DOHH2 (cell line): ENCODE data around the gene KCNN4.

ENCODE experiments used
- H3F3A ChIP-seq: fragments of 200-600 bp; sonication (generic), shearing (Covaris generic); 2 replicates; pipeline ENCODE4 v1.6.0; 2016; ENCODE audit warnings: antibody characterized with exemption, mild to moderate bottlenecking; ENCODE audit not compliant: control insufficient read depth, insufficient read depth
- H3K27ac ChIP-seq: fragments of 200-600 bp; sonication (generic); 2 replicates; pipeline ENCODE4 v1.5.1; 2014; ENCODE audit warnings: low read depth, mild to moderate bottlenecking, low read length, moderate library complexity
- H3K27me3 ChIP-seq: fragments of 200-600 bp; sonication (generic); 2 replicates; pipeline ENCODE4 v1.6.1; 2014; ENCODE audit warnings: mild to moderate bottlenecking, low read length, mixed read lengths; ENCODE audit not compliant: control insufficient read depth
- H3K36me3 ChIP-seq: fragments of 200-600 bp; sonication (generic); 2 replicates; pipeline ENCODE4 v1.6.1; 2014; ENCODE audit warnings: mild to moderate bottlenecking, low read length, moderate library complexity, mixed read lengths; ENCODE audit not compliant: control insufficient read depth
- H3K4me1 ChIP-seq: fragments of 200-600 bp; sonication (generic); 2 replicates; pipeline ENCODE4 v1.6.1; 2014; ENCODE audit warnings: mild to moderate bottlenecking, low read length, mixed read lengths; ENCODE audit not compliant: control insufficient read depth
- H3K4me2 ChIP-seq: fragments of 200-600 bp; sonication (generic); 2 replicates; pipeline ENCODE4 v1.6.0; 2014; ENCODE audit warnings: mild to moderate bottlenecking, low read length, moderate library complexity
- H3K4me3 ChIP-seq: fragments of 200-600 bp; sonication (generic); 2 replicates; pipeline ENCODE4 v1.5.1; 2014; ENCODE audit warnings: mild to moderate bottlenecking, low read length, mixed read lengths
- H3K79me2 ChIP-seq: fragments of 200-600 bp; sonication (generic); 2 replicates; pipeline ENCODE4 v1.6.1; 2014; ENCODE audit warnings: mild to moderate bottlenecking, low read length, mixed read lengths; ENCODE audit not compliant: control insufficient read depth
- H3K9me2 ChIP-seq: fragments of 200-600 bp; sonication (generic); replicated peaks from 2 replicates; pipeline ENCODE4 v1.6.1; 2014; ENCODE audit warnings: mild to moderate bottlenecking, low read length, mixed read lengths; ENCODE audit not compliant: control insufficient read depth
- H3K9me3 ChIP-seq: fragments of 200-600 bp; sonication (generic); 2 replicates; pipeline ENCODE4 v1.6.1; 2014; ENCODE audit warnings: antibody characterized with exemption, low read length, mixed read lengths; ENCODE audit not compliant: control insufficient read depth, insufficient read depth
- H4K20me1 ChIP-seq: fragments of 200-600 bp; sonication (generic); 2 replicates; pipeline ENCODE4 v1.6.0; 2014; ENCODE audit warnings: low read depth, mild to moderate bottlenecking, antibody characterized with exemption, low read length, moderate library complexity; ENCODE audit not compliant: control insufficient read depth, insufficient read depth
- CTCF ChIP-seq: fragments of 200-600 bp; sonication (generic); IDR thresholded peaks from one replicate; pipeline ENCODE4 v1.5.1; 2014; ENCODE audit warnings: antibody characterized with exemption, mild to moderate bottlenecking, low read depth, low read length; ENCODE audit not compliant: poor library complexity, severe bottlenecking
- EZH2phosphoT487 ChIP-seq: fragments of 200-600 bp; sonication (generic); IDR thresholded peaks from 2 replicates; pipeline ENCODE4 v1.6.1; 2017; ENCODE audit warnings: borderline replicate concordance, mild to moderate bottlenecking, antibody characterized with exemption, low read length, moderate library complexity, mixed read lengths

The KCNN4 gene

GRCh38 chr19:43814663-43815352, 34.0 kb upstream of the KCNN4 start:
- Histone ChIP-seq H3K9me2 (no peaks in the 10 kb centered on the region), H3F3A (no peaks in the 10 kb centered on the region), H3K4me1 (no peaks in the 10 kb centered on the region), H3K27ac (no peak overlapping the region), H3K36me3 (no peaks in the 10 kb centered on the region), H3K4me3 (no peak overlapping the region), H3K4me2 (no peak overlapping the region), H3K9me3 (no peaks in the 10 kb centered on the region), H4K20me1 (no peaks in the 10 kb centered on the region), H3K79me2 (no peaks in the 10 kb centered on the region), H3K27me3 (peaks cover 2% of the 10 kb centered on the region; the same call in 1 of the 2 replicates)
- no peak for TF ChIP-seq CTCF
- no peak for TF ChIP-seq EZH2phosphoT487

GRCh38 chr19:43812688-43813087, 31.9 kb upstream of the KCNN4 start:
- H3K4me2 ChIP-seq, result no peak overlapping the region
- H3F3A ChIP-seq, result no peaks in the 10 kb centered on the region
- no peak overlapping the region for H3K4me3 ChIP-seq
- no peaks in the 10 kb centered on the region for H3K4me1 ChIP-seq
- H4K20me1 ChIP-seq, result no peaks in the 10 kb centered on the region
- no peak overlapping the region for H3K27ac ChIP-seq
- peaks cover 2% of the 10 kb centered on the region; the same call in 1 of the 2 replicates for H3K27me3 ChIP-seq
- no peaks in the 10 kb centered on the region for H3K9me2 ChIP-seq
- no peaks in the 10 kb centered on the region for H3K9me3 ChIP-seq
- H3K36me3 ChIP-seq, result no peaks in the 10 kb centered on the region
- no peak for TF ChIP-seq EZH2phosphoT487
- no peak for TF ChIP-seq CTCF
- H3K79me2 ChIP-seq, result no peaks in the 10 kb centered on the region

- H3K4me2 ChIP-seq, result no peak overlapping the region
- H3K27ac ChIP-seq, result no peak overlapping the region
- peaks cover 2% of the 10 kb centered on the region; the same call in 1 of the 2 replicates for H3K27me3 ChIP-seq
- H4K20me1 ChIP-seq, result no peaks in the 10 kb centered on the region
- H3K36me3 ChIP-seq, result no peaks in the 10 kb centered on the region
- no peaks in the 10 kb centered on the region for H3K9me3 ChIP-seq
- no peak overlapping the region for H3K4me3 ChIP-seq
- H3K4me1 ChIP-seq, result no peaks in the 10 kb centered on the region
- TF ChIP-seq EZH2phosphoT487, result no peak
- no peak for TF ChIP-seq CTCF
- no peaks in the 10 kb centered on the region for H3K79me2 ChIP-seq
- no peaks in the 10 kb centered on the region for H3F3A ChIP-seq
- H3K9me2 ChIP-seq, result no peaks in the 10 kb centered on the region
Observed at GRCh38 chr19:43812259-43812658, 31.5 kb upstream of the KCNN4 start.
